ENCODE data around the gene SASH3.

The SASH3 gene

DNA sequence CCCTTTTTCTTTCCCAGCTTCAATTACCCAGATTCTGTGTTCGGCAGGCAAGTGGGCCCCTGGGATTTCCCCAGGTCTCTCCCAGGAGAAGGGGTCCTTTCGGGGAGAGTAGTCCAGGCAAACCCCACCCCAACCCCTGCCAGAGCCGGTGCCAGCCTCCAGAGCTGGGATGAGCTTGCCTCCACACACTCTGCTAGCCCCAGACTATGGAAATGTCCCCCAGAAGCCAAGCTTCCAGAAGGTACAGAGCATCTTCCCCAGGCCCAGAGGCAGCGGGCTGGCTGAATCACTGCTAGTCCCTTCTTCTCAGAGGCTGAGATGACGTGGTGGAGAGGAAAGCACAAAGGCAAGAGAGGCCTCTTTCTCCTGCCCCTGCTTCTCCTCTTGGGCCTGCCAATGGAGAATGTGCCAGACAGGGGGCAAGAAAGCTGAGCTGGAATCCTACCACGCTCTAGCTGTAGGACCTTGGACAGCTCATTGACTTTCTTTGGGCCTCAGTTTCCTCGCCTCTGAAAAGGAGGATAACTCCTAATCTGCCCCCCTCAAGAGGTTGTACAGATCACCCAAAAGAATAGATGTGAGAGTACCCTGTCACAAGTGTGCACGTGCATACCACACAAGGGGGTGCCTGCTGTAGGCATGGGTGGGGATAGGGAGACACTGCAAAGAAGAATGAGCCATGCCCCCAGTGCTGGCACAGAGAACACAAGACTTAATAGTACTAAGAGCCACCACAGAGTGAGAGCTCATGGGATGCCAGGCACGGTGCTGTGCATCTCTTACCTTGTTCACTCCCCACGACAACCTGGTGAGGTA lies 2.1 kb downstream of the SASH3 start:
- DNase-seq (ENCODE audit: insufficient read length, low spot score): no peak
- FAIRE-seq: no peak

DNA sequence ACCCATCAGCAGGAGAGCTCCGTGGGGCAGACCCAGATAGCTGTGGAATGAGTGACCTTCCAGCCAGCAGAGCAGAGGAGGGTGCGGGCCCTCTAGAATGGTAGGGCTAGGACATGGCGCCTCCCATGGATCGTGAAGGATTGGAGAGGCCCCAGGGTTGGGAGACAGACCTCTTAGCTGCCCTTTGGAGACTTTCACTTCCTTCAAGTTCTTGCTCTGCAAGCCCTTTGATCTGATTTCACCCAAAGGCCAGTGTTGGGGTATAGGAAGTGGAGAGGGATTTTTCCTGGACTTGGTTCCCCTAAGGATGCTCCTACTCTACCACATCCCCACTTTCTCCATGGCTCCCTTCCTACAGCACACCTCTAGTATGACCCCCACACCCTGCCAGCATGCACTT lies 3.0 kb downstream of the SASH3 start:
- FAIRE-seq (no peak), DNase-seq (ENCODE audit: insufficient read length, low spot score) (no peak)

DNA sequence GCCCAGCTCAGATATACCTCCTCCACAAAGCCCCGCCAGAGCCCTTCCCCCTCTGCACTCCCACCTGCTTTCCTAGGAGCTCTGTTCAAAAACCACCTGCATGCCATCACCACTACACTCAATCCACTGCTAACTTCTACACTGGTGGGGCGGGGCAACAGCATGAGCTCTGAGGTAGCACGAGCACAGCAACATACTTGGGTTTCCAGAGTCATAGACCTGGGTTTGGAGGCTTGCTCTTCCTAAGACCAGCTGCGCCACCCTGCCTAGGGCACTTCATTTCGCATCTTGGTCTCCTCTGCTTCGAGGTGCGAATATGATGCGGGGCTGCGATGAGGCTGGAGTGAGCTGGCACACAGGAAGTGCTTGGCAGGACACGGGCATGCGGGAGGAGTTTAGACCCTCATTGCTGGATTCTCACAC lies 3.6 kb downstream of the SASH3 start:
- no peak for FAIRE-seq
- no peak for DNase-seq (ENCODE audit: insufficient read length, low spot score)

DNA sequence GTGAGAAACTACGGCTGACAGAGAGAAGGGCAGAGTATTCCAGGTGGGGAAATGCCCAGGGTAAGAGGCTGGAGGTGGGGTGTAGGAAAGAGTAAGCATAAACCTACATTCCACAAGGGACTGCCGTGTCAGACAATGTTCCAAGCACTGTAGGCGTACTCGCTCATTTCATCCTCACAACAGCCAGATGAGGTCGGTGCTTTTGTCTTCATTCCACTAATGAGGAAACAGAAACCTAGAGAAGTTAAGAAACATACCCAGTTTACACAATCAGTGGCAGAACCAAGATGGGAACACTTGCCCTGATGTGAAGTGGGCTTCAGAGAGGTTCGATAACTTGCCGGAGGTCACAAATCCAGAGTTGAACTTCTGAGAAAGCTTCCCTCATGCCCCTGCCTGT lies 4.6 kb downstream of the SASH3 start:
- DNase-seq (ENCODE audit: insufficient read length, low spot score) (no peak), FAIRE-seq (no peak)

DNA sequence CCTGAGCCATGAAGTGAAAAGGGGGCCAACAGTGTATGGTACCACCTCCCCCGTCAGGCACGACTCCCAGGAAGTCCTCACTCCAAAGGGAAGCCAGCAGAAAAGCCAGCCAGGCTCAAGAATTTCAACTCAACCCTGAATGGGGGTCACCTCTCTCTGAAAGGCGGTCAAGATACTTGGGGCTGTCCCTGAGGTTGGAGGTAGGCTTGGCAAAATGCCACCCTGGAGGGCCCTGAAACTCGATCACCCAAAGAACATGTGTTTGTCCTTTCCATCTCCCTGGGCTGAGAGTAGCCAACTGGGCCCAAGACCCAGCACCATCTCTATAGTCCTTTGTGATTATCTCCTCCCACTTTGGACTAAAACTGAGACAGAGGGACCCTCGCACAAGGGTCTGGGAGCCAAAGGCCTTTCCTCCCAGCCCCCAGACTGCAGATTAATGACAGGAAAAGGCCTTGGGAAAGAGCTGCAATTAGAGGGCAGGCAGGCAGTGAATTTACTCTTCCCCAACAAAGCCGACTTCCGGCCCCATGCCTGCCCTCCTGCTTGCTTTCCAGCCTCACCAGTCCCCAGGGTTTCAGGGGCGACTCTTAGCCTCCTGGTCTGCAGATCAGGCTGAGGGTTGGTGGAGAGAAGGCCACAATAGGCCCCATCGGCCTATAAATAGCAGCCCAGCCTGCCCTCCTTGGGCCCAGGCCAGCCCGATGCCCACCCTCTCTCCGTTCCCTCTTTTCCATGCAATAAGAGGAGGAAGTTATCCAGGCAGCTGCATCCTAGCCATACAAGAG lies 5.6 kb downstream of the SASH3 start:
- FAIRE-seq: no peak
- DNase-seq (ENCODE audit: insufficient read length, low spot score): no peak

DNA sequence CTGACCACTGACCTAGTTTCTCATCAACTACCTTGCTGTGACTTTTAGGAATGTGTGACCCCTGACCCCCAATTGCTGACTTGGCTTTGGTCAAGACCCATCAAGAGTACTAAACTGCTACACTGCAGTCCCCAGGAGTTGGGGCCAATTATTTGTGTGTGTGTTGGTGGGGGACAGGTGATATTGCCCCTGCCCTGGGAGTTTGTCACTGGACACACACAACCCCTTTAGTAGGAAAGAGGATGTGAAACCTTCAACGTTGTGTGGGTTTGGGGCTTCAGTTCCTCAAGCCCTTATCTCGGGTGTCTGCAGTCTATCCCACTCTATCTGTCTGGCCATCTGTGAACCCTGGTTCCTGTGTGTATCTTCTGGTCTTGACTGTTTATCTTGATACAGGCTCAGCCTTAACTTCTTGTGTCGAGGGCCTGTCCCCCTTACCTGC lies 6.5 kb downstream of the SASH3 start:
- DNase-seq (ENCODE audit: insufficient read length, low spot score) (no peak), FAIRE-seq (no peak)

DNA sequence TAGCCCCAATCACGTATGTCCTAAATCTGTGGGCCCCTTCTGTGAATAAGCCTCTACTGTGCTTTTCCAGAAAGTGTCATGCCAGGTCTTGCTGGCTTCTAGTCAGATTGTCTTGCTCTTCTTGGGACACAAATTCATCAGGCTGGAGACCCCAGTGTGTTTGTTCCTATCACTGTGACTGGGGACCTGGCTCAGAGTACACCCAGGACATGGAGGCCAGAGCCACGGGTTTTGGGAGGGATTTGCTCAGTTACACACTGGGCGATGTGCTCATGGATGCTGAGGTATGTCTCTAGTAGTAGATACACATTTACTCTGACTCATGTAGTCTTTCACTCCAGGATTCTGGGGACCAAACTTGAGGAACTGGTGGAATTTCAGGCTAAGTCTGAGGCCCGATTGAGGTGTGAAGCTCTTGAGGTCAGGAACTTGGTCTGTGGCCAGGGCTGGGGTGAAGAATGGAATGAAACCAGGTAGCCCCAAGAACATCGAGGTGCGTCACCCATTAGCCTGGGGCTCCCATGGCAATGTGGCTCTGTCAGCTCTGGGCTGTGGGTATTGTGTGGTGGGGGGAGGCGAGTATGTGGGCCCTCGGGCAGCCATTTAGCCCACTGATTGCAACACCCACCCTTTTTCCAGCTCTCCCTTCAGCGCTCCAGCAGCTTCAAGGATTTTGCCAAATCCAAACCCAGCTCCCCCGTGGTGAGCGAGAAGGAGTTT lies 7.7 kb downstream of the SASH3 start:
- DNase-seq (ENCODE audit: insufficient read length, low spot score) (no peak), FAIRE-seq (no peak)

DNA sequence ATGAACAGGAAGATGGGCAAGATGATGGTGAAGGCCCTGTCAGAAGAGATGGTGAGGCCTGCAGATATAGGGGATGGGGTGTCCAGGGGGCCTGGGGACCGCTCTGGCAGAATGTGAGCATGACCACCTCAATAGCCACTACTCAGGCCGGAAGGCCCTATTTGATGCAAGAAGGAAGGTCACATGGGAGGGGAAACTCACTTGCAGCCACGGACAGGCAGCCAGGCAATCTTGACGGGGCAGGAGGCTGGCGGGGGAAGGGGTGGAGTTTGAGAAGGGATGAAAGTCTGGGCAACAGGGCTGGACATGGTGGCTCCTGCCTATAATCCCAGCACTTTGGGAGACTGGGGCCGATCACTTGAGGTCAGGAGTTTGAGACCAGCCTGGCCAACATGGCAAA lies 8.8 kb downstream of the SASH3 start:
- DNase-seq (ENCODE audit: insufficient read length, low spot score): no peak
- no peak for FAIRE-seq

DNA sequence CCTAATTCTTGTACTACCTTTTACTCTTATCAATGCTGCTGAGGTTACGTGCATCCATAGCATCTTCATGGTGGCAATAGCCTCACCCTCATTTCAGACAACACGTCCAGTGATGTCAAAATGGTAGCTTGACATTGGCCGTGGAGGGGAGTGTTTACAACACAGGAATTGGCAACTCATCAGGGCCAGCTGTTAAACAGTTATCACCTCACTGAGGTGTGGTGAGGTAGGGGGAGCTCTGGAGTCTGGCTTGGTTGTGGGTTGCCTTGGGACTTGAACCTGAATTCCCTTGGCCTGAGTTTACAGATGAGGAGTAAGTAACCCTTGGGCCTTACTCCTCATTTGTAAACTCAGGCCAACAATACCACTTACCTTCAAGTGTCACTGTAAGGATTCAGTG lies 10.4 kb downstream of the SASH3 start:
- DNase-seq (ENCODE audit: insufficient read length, low spot score) (no peak), FAIRE-seq (no peak)

DNA sequence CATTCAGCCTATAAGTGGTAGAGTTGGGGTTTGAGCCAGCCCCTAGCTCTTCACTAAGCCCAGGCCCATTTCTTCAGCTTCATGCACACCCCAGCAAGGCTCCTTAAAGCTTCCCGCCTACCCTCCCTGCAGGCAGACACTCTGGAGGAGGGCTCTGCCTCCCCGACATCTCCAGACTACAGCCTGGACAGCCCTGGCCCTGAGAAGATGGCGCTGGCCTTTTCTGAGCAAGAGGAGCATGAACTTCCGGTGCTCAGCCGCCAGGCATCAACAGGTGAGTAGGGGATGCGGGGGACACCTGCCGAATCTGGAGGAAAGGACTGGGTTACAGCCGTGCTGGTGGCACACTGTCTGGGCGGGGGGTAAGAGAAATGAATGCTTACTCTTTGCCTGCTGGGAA lies 11.1 kb downstream of the SASH3 start:
- FAIRE-seq: no peak

DNA sequence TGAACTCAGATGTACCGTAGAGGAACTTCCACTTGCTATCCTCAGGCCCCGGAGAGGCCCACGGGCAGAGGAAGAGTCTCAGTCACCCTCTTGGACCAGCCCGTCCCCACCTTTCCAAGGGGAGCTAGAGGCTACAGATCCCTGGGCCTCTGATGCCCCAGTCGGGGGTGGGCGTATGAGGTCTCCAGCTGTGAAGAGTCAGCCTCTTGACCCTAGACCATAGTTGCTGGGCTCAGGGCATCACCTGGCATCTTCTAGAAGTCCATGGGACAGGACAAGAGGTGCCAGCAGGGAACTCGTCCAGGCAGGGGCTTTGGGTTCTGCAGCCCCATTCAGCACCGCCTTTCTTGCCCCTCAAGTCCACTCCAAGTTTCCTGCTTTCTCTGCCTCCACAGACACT lies 11.6 kb downstream of the SASH3 start:
- no peak for FAIRE-seq
- no peak for DNase-seq (ENCODE audit: insufficient read length, low spot score)

More for the DNA sequence above, 11.1 kb downstream of the SASH3 start:
- DNase-seq (ENCODE audit: insufficient read length, low spot score): no peak

DNA sequence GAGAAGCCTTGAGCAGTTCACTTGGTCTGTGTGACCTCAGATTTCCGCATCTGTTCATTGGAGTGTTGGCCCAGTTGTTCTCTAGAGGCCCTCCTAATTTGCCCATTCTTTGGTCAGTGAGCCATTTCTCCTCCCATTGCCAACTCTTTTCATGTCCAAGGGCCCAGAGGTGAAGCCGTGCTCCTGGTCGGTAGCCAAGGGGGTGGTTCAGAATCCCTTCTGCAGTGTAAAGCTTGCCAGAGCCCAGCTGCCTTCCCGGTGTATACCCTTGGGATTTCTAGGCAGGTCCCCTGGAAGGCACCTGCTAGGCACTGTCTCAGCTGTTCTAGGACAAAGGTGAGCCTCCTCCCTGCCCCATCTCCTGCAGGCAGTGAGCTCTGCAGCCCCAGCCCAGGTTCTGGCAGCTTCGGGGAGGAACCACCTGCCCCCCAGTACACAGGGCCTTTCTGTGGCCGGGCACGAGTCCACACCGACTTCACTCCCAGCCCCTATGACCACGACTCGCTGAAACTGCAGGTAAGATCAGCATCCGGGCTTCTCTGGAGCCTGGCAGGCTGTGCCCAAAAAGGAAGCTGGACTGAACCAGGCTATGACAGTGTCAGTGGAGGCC lies 12.3 kb downstream of the SASH3 start:
- DNase-seq (ENCODE audit: insufficient read length, low spot score): no peak
- FAIRE-seq: no peak

DNA sequence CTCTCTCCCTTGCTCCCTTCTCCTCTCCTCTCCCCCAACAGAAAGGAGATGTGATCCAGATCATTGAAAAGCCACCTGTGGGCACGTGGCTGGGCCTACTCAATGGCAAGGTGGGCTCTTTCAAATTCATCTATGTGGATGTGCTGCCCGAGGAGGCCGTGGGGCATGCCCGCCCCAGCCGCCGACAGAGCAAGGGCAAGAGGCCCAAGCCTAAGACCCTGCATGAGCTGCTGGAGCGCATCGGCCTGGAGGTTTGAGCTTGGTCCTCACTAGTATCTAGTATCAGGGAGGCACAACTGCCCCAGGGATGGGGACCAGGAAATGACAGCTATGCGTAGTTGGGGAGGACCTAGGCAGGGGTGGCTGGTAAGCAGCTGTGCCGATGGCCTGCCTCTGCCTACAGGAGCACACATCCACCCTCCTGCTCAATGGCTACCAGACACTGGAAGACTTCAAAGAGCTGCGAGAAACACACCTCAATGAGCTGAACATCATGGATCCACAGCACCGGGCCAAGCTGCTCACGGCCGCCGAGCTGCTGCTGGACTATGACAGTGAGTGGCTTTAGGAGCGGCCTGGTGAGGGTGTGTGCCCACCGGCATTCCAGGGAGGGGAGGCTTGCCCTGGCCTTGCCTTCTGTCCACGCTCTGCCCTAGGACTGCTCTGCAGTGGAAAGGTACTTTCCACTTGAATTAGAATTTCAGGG lies 13.0 kb downstream of the SASH3 start:
- DNase-seq (ENCODE audit: insufficient read length, low spot score) (no peak), FAIRE-seq (no peak)

DNA sequence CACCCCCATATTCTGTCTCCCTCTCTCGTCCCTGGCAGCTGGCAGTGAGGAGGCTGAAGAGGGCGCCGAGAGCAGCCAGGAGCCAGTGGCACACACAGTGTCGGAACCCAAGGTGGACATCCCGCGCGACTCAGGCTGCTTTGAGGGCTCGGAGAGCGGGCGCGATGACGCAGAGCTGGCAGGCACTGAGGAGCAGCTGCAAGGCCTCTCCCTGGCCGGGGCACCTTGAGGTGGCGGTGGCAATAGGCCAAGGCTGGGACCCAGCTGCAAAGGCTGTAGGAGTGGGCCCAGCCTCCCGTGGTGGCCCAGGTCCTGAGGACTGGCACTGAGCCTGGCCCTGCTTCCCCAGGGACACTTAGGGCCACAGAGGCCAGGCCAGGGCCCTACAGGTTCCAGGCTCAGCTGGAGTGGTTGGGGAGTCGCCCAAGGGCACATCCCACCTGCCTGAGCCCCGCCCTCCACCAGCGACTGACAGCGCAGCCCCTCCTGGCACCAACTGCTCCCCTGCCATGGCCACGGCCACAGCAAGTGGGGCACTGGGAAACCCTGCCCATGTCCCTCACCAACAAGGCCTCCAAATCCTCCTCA lies 13.9 kb downstream of the SASH3 start:
- DNase-seq (ENCODE audit: insufficient read length, low spot score): no peak

DNA sequence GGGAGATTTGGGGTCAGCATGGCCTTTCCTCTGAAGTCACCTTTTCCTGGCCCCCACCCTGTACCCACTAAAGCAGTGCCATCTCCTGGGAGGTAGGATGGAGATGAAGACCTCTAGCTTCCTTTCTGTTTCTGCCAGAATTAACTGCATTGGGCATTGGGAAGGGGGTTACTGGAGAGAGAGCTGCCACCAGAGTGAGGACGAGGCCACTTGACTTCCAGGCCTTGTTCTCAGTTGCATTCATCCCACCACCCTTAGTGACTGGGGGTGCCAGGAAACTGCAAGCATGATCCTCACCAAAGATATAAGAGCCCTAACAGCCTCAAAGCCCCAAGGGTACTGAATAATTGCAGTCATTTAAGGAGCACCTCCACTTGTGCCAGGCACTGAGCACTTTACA lies 15.8 kb downstream of the SASH3 start:
- no peak for DNase-seq (ENCODE audit: insufficient read length, low spot score)
- FAIRE-seq: no peak

More for the DNA sequence above, 13.9 kb downstream of the SASH3 start:
- no peak for FAIRE-seq

DNA sequence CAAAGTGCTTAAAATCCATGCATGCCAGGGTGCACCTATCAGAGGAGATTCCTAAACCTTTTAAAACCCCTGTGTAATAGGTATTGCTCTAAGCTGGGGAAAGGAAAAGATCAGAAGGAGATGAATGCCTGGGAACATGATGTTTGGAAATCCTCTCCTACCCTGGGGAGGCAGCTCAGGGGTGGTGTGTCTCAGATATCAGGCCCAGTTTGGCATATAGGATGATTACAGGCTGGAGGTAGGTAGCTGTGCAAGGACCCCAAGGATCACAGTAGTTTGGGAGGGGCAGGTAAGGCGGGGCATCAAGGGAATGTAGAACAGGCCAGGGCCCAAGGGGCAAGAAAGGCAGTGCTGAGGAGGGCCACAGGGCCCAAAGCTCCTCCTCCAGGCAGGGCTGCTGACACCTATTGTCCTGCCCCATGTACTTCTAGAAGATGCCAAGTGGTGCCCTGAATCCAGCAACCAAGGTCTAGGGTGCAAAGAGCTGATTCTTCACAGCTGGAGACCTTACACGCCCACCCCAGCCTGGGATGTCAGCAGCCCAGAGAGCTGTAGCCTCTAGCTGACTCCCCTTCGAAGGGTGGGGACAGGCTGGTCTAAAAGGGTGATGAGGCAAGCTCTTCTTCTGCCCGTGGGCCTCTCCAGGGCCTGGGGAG lies 17.6 kb downstream of the SASH3 start:
- FAIRE-seq: no peak

DNA sequence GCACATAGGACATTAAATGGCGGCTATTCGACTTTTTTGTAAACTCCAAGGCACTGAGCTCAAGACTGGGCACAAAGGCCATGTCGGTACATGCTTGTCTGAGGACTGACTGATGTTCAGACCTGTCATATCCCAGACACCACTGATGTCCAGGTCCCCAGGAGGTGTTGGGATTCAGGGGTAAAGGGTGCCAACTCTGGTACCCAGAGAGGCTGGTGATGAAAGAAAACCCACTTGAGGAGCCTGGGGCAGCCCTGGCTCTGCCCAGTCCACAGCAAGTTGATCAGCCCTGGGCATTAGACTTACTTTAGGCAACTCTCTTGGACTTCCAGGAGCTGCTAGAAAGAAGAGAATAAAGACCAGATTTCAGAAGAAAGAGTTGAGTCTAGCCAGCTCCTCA lies 18.7 kb downstream of the SASH3 start:
- DNase-seq (ENCODE audit: insufficient read length, low spot score) (no peak), FAIRE-seq (no peak)

More for the DNA sequence above, 17.6 kb downstream of the SASH3 start:
- DNase-seq (ENCODE audit: insufficient read length, low spot score): no peak

DNA sequence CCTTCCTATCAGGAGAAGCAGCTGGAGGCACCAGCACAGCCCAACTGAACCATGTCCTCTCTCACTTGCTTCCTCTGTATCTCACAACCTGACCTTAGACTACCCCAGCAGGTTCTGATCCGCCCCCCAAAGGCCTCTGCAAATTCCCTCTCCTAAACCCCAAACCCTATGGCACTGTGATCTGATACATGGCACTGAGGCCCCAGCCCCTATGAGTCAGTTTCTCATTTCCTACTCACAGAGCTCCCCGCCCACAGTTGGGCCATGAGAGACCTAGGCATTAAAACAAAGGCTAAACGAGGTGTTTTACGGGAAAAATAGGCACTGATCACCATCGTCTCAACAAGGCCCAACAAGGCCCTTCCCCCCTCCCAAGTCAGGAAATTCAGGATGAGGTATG lies 19.1 kb downstream of the SASH3 start:
- no peak for FAIRE-seq
- DNase-seq (ENCODE audit: insufficient read length, low spot score): no peak

DNA sequence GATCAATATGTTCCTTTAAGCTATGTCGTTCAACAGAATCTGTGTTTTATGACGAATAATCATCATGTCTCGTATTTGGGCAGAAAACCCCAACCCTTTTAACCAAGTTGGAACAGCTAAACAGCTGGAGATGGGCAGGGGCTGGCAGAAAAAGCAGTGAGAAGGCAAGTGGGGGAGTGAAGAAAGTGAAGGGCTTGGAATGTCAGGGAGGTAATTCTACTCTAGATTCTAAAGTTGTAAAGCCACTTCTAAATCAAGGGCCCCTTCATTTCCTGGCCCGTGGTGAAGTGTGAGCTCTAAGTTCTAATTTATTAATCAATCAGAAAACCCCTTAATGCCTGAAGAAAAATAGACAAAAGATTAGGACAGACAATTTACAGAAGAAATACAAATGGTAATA lies 20.4 kb downstream of the SASH3 start:
- no peak for DNase-seq (ENCODE audit: insufficient read length, low spot score)
- no peak for FAIRE-seq

All from HTR-8/SVneo (cell line).